Subcutaneous abdominal adipose tissue (tissue), 5 donors: ENCODE data around the gene RRP9.
"Not testable (repeated sequence)": the region's sequence is repeated elsewhere in the genome, so short reads cannot be mapped to it uniquely, and the experiment has no call there.

ENCODE experiments used
- H3K27ac ChIP-seq: one replicate; pipeline ENCODE4 v1.7.0; 2013; ENCODE audit warnings: low read depth, mild to moderate bottlenecking, inconsistent platforms, low read length, moderate library complexity
- H3K27me3 ChIP-seq, 5 donors: one replicate each; pipeline ENCODE4 v1.7.0; 2013; ENCODE audit warnings: low read length in 5 of 5, inconsistent platforms in 1 of 5; ENCODE audit not compliant: control insufficient read depth in 5 of 5, insufficient read depth in 4 of 5
- H3K36me3 ChIP-seq, 5 donors: one replicate each; pipeline ENCODE4 v1.7.0; 2013; ENCODE audit warnings: low read length in 5 of 5; ENCODE audit not compliant: control insufficient read depth in 5 of 5, insufficient read depth in 5 of 5
- H3K4me1 ChIP-seq, 5 donors: one replicate each; pipeline ENCODE4 v1.7.0; 2013; ENCODE audit warnings: low read length in 5 of 5, mild to moderate bottlenecking in 3 of 5, moderate library complexity in 1 of 5; ENCODE audit not compliant: control insufficient read depth in 5 of 5, insufficient read depth in 5 of 5
- H3K4me3 ChIP-seq, 5 donors: one replicate each; pipeline ENCODE4 v1.7.0; 2013; ENCODE audit warnings: low read length in 5 of 5, low read depth in 1 of 5
- H3K9ac ChIP-seq, 5 donors: one replicate each; pipeline ENCODE4 v1.7.0; 2013; ENCODE audit warnings: low read length in 5 of 5, mild to moderate bottlenecking in 4 of 5, moderate library complexity in 3 of 5
- H3K9me3 ChIP-seq, 5 donors: one replicate each; pipeline ENCODE4 v1.7.0; 2013; ENCODE audit warnings: low read length in 5 of 5; ENCODE audit not compliant: control insufficient read depth in 5 of 5
- donor health status: healthy.
- donor health status: healthy.
- donor health status: healthy.
- donor health status: healthy.
- donor health status: healthy.

RRP9 gene

GRCh38 chr3:51941798-51942602 is at the start of gene RRP9, which contains the start of gene PARP3:
RRP9 (minus strand) TSS chr3:51941904; CDS start chr3:51941867, 37 bp downstream.
PARP3 (plus strand) TSS chr3:51942363; CDS start chr3:51943356, 993 bp downstream.
- H3K9ac ChIP-seq = peak within 1 kb of the TSS; percentile 86 to 90 (median 87)
- peak within 1 kb of the TSS; percentile 95 for H3K27ac ChIP-seq
- H3K4me3 ChIP-seq = peak within 1 kb of the TSS; percentile 70 to 79 (median 73)
- no peaks in the 10 kb centered on the region for H3K9me3 ChIP-seq
- H3K27me3 ChIP-seq = no peaks in the 10 kb centered on the region
- peaks cover 4 to 44% (median 31%) of the 10 kb centered on the region in 5 donors for H3K4me1 ChIP-seq
- peaks cover 0 to 45% (median 31%) of the 10 kb centered on the region in 5 donors for H3K36me3 ChIP-seq

- Histone ChIP-seq H3K4me1 (peaks cover 7 to 45% (median 34%) of the 10 kb centered on the region in 5 donors), H3K36me3 (peaks cover 0 to 35% (median 24%) of the 10 kb centered on the region in 5 donors)
- not testable (repeated sequence) for H3K9ac ChIP-seq, H3K4me3 ChIP-seq, H3K27me3 ChIP-seq, H3K27ac ChIP-seq, H3K9me3 ChIP-seq
Observed at GRCh38 chr3:51990501-51990971, 48.8 kb upstream of the RRP9 start.

GRCh38 chr3:51988286-51989146 is 46.8 kb upstream of the RRP9 start:
- Histone ChIP-seq H3K4me3 (no peak overlapping the region), H3K9me3 (no peaks in the 10 kb centered on the region), H3K36me3 (peaks cover 0 to 20% (median 13%) of the 10 kb centered on the region in 5 donors), H3K9ac (peak overlapping the region in 3 of 5 donors; percentile 18 to 72 (median 61)), H3K27ac (peak overlapping the region; percentile 50), H3K27me3 (no peaks in the 10 kb centered on the region), H3K4me1 (peaks cover 2 to 44% (median 27%) of the 10 kb centered on the region in 5 donors)

GRCh38 chr3:51987568-51987967 is 45.9 kb upstream of the RRP9 start:
- H3K36me3 ChIP-seq = peaks cover 0 to 12% (median 6%) of the 10 kb centered on the region in 5 donors
- peak overlapping the region in 1 of 5 donors; percentile 13 for H3K9ac ChIP-seq
- H3K27ac ChIP-seq = no peak overlapping the region
- H3K4me1 ChIP-seq = peaks cover 2 to 46% (median 32%) of the 10 kb centered on the region in 5 donors
- no peaks in the 10 kb centered on the region for H3K27me3 ChIP-seq
- H3K4me3 ChIP-seq = no peak overlapping the region
- H3K9me3 ChIP-seq = no peaks in the 10 kb centered on the region

- no peak overlapping the region for H3K4me3 ChIP-seq
- H3K27ac ChIP-seq = no peak overlapping the region
- H3K9me3 ChIP-seq = no peaks in the 10 kb centered on the region
- H3K27me3 ChIP-seq = no peaks in the 10 kb centered on the region
- H3K4me1 ChIP-seq = peaks cover 5 to 54% (median 41%) of the 10 kb centered on the region in 5 donors
- H3K9ac ChIP-seq = peak overlapping the region in 2 of 5 donors; percentile 1 to 25
- H3K36me3 ChIP-seq = peaks cover 0 to 2% (median 0%) of the 10 kb centered on the region in 5 donors
Observed at GRCh38 chr3:51986010-51986947, 44.6 kb upstream of the RRP9 start.

GRCh38 chr3:51985063-51985462 is 43.4 kb upstream of the RRP9 start:
- Histone ChIP-seq H3K9me3 (no peaks in the 10 kb centered on the region), H3K4me1 (peaks cover 5 to 57% (median 36%) of the 10 kb centered on the region in 5 donors), H3K36me3 (peaks cover 0 to 6% (median 2%) of the 10 kb centered on the region in 5 donors), H3K27me3 (no peaks in the 10 kb centered on the region), H3K27ac (no peak overlapping the region), H3K9ac (peak overlapping the region in 1 of 5 donors; percentile 45), H3K4me3 (no peak overlapping the region)

- H3K27ac ChIP-seq = peak overlapping the region; percentile 92
- no peaks in the 10 kb centered on the region for H3K27me3 ChIP-seq
- H3K9ac ChIP-seq = peak overlapping the region; percentile 10 to 89 (median 78)
- H3K36me3 ChIP-seq = peaks cover 0 to 6% (median 2%) of the 10 kb centered on the region in 5 donors
- peaks cover 5 to 49% (median 30%) of the 10 kb centered on the region in 5 donors for H3K4me1 ChIP-seq
- peak overlapping the region in 2 of 5 donors; percentile 0 to 70 for H3K4me3 ChIP-seq
- H3K9me3 ChIP-seq = no peaks in the 10 kb centered on the region
Observed at GRCh38 chr3:51984269-51984647, 42.6 kb upstream of the RRP9 start.

GRCh38 chr3:51983578-51984268 is 42.0 kb upstream of the RRP9 start:
- peaks cover 4 to 43% (median 25%) of the 10 kb centered on the region in 5 donors for H3K4me1 ChIP-seq
- peak overlapping the region; percentile 10 to 89 (median 78) for H3K9ac ChIP-seq
- peak overlapping the region; percentile 92 for H3K27ac ChIP-seq
- H3K27me3 ChIP-seq = no peaks in the 10 kb centered on the region
- peaks cover 0 to 6% (median 2%) of the 10 kb centered on the region in 5 donors for H3K36me3 ChIP-seq
- H3K4me3 ChIP-seq = peak overlapping the region; percentile 41 to 74 (median 68)
- H3K9me3 ChIP-seq = no peaks in the 10 kb centered on the region
